Dendritic cell treated with granulocyte-macrophage colony-stimulating factor and Interleukin-4, amounts not matched to agents 40 ng/mL and 50 ng/mL, for 4 days (primary cell): ENCODE data around the gene SNX2.
A peak's percentile ranks its signal among the peaks of the same experiment; 100 is the strongest.

Experiments used
- H3K27ac Mint-ChIP-seq: one replicate; pipeline ENCODE4 v1.8.0; 2022; ENCODE audit warnings: mild to moderate bottlenecking, mixed read lengths
- H3K27me3 Mint-ChIP-seq: one replicate; pipeline ENCODE4 v1.8.0; 2022; ENCODE audit warnings: mild to moderate bottlenecking, mixed read lengths
- H3K36me3 Mint-ChIP-seq: one replicate; pipeline ENCODE4 v1.8.0; 2022; ENCODE audit warnings: low read depth, mixed read lengths
- H3K4me1 Mint-ChIP-seq: one replicate; pipeline ENCODE4 v1.8.0; 2022; ENCODE audit warnings: low read depth, mixed read lengths
- H3K4me3 Mint-ChIP-seq: one replicate; pipeline ENCODE4 v1.8.0; 2022; ENCODE audit warnings: mild to moderate bottlenecking, moderate library complexity, mixed read lengths
- H3K9me3 Mint-ChIP-seq: one replicate; pipeline ENCODE4 v1.8.0; 2022; ENCODE audit warnings: mixed read lengths
- intact Hi-C: fragments of 100-400 bp; cut with micrococcal nuclease; formaldehyde crosslinking; loops from one replicate; pipeline ENCODE4 v1.15.0; 2022

Gene SNX2, protein sequence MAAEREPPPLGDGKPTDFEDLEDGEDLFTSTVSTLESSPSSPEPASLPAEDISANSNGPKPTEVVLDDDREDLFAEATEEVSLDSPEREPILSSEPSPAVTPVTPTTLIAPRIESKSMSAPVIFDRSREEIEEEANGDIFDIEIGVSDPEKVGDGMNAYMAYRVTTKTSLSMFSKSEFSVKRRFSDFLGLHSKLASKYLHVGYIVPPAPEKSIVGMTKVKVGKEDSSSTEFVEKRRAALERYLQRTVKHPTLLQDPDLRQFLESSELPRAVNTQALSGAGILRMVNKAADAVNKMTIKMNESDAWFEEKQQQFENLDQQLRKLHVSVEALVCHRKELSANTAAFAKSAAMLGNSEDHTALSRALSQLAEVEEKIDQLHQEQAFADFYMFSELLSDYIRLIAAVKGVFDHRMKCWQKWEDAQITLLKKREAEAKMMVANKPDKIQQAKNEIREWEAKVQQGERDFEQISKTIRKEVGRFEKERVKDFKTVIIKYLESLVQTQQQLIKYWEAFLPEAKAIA

DNA sequence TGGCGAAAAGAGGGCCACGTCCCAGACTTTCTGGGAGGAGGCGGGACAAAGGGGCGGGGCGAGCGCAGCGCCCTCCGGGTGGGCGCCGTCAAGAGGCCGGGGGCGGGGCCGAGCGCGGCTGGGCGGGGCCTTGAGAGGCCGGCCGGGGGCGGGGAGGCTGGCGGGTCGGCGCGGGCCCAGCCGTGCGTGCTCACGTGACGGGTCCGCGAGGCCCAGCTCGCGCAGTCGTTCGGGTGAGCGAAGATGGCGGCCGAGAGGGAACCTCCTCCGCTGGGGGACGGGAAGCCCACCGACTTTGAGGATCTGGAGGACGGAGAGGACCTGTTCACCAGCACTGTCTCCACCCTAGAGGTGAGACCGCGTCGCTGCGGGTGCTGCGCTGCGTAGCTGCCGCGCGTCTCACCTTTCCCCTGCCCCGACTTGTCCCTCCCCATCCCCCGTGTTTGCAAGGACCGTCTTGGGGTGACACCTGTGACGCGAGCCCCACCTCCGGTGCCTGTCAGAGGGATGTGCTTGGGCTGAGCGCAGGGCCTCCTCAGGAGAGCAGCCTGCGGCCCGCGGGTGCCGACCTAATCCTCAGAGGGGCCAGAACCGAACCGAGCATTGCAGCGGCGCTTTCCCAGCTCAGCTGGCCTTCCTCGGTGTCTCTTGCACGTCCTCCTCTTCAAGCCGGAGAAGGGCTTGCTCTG lies at the start of gene SNX2:
Gene SNX2, plus strand, starts transcription at position 220 of the 689 bp plus-strand sequence. Its CDS starts 24 bp downstream, at position 244.
- peaks cover 52% of the 10 kb centered on the region for H3K4me1 Mint-ChIP-seq
- peaks cover 45% of the 10 kb centered on the region for H3K36me3 Mint-ChIP-seq
- peaks cover 2% of the 10 kb centered on the region for H3K27me3 Mint-ChIP-seq
- H3K9me3 Mint-ChIP-seq: peaks cover 5% of the 10 kb centered on the region
- intact Hi-C loops: loop anchor here (1.0 to 5.0 kb wide), 2 partner anchors 19 to 73 kb away; no protein-coding TSS in a partner anchor
- peak within 1 kb of the TSS; percentile 99 for H3K4me3 Mint-ChIP-seq
- H3K27ac Mint-ChIP-seq: peak within 1 kb of the TSS; percentile 100

- peaks cover 5% of the 10 kb centered on the region for H3K36me3 Mint-ChIP-seq
- H3K4me3 Mint-ChIP-seq: no peak overlapping the region
- peaks cover 9% of the 10 kb centered on the region for H3K9me3 Mint-ChIP-seq
- H3K27ac Mint-ChIP-seq: no peak overlapping the region
- H3K27me3 Mint-ChIP-seq: peaks cover 15% of the 10 kb centered on the region
- intact Hi-C loops: no loop called here
- peaks cover 48% of the 10 kb centered on the region for H3K4me1 Mint-ChIP-seq
Observed at GRCh38 chr5:122727112-122727541, 47.8 kb upstream of the SNX2 start.

DNA sequence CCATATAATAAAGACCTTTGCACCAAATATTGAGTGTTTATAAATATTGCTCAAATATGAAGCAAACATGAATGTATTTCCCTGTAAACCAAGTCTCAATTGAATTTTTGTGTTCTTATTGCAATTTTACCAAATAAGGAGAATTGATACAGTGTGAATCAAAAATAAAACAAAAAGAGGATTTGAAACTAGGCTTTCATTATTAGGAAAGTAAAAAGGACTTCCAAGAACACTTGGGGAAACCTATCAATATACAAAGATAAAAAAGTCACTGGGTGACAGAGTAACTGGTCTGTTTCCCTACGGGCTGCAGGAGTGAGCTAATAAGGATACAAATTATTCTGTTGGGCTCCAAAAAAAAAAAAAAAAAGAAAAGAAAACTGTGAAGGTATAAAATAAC lies 44.8 kb upstream of the SNX2 start:
- Mint-ChIP-seq H3K27me3 (peaks cover 15% of the 10 kb centered on the region), H3K36me3 (peaks cover 5% of the 10 kb centered on the region), H3K4me3 (no peak overlapping the region), H3K27ac (peak overlapping the region; percentile 61), H3K4me1 (peaks cover 33% of the 10 kb centered on the region), H3K9me3 (peaks cover 11% of the 10 kb centered on the region)
- intact Hi-C loops: no loop called here

- Mint-ChIP-seq H3K36me3 (peaks cover 5% of the 10 kb centered on the region), H3K9me3 (peaks cover 15% of the 10 kb centered on the region), H3K4me3 (no peak overlapping the region), H3K27ac (peak overlapping the region; percentile 61), H3K27me3 (peaks cover 15% of the 10 kb centered on the region), H3K4me1 (peaks cover 33% of the 10 kb centered on the region)
- intact Hi-C loops: no loop called here
Observed at GRCh38 chr5:122730456-122730855, 44.4 kb upstream of the SNX2 start.

- H3K36me3 Mint-ChIP-seq: no peaks in the 10 kb centered on the region
- H3K27ac Mint-ChIP-seq: peak overlapping the region; percentile 0
- peaks cover 31% of the 10 kb centered on the region for H3K4me1 Mint-ChIP-seq
- H3K4me3 Mint-ChIP-seq: no peak overlapping the region
- intact Hi-C loops: no loop called here
- peaks cover 9% of the 10 kb centered on the region for H3K9me3 Mint-ChIP-seq
- H3K27me3 Mint-ChIP-seq: peaks cover 1% of the 10 kb centered on the region
Observed at GRCh38 chr5:122736086-122736845, 38.6 kb upstream of the SNX2 start.

GRCh38 chr5:122738088-122738487 lies 36.8 kb upstream of the SNX2 start:
- Mint-ChIP-seq H3K27ac (peak overlapping the region; percentile 31), H3K4me3 (no peak overlapping the region), H3K4me1 (peaks cover 24% of the 10 kb centered on the region), H3K27me3 (no peaks in the 10 kb centered on the region), H3K9me3 (peaks cover 9% of the 10 kb centered on the region), H3K36me3 (no peaks in the 10 kb centered on the region)
- intact Hi-C loops: no loop called here

GRCh38 chr5:122741681-122742080 lies 33.2 kb upstream of the SNX2 start:
- no peak overlapping the region for H3K27ac Mint-ChIP-seq
- peaks cover 9% of the 10 kb centered on the region for H3K9me3 Mint-ChIP-seq
- H3K27me3 Mint-ChIP-seq: peaks cover 1% of the 10 kb centered on the region

GRCh38 chr5:122743261-122743660 lies 31.6 kb upstream of the SNX2 start:
- Mint-ChIP-seq H3K9me3 (peaks cover 9% of the 10 kb centered on the region), H3K4me3 (no peak overlapping the region), H3K36me3 (no peaks in the 10 kb centered on the region), H3K4me1 (peaks cover 8% of the 10 kb centered on the region), H3K27me3 (peaks cover 5% of the 10 kb centered on the region), H3K27ac (no peak overlapping the region)
- intact Hi-C loops: no loop called here

More at GRCh38 chr5:122741681-122742080, 33.2 kb upstream of the SNX2 start:
- intact Hi-C loops: no loop called here
- Mint-ChIP-seq H3K4me1 (peaks cover 12% of the 10 kb centered on the region), H3K36me3 (no peaks in the 10 kb centered on the region), H3K4me3 (no peak overlapping the region)

- H3K36me3 Mint-ChIP-seq: no peaks in the 10 kb centered on the region
- H3K4me3 Mint-ChIP-seq: no peak overlapping the region
Observed at GRCh38 chr5:122745597-122745996, 29.3 kb upstream of the SNX2 start.

DNA sequence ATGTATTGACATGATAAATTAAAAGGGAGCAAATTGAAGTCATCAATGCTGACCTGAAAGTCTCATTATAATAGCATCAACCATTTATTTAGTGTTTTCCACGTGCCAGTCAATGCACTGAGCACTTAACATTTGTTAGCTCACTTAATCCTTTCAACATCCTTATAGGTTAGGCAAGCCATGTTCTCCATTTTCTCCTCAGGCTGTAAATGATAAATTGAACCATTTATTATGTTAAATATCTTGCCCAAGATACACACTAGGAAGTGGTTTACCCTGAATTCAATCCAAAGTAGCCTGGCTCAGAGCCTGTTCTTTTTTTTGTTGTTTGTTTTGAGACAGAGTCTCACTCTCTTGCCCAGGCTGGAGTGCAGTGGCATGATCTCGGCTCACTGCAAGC lies 25.0 kb upstream of the SNX2 start:
- H3K4me3 Mint-ChIP-seq: no peak overlapping the region
- peaks cover 7% of the 10 kb centered on the region for H3K27me3 Mint-ChIP-seq
- intact Hi-C loops: no loop called here
- H3K4me1 Mint-ChIP-seq: peaks cover 15% of the 10 kb centered on the region
- peak overlapping the region; percentile 17 for H3K27ac Mint-ChIP-seq
- H3K9me3 Mint-ChIP-seq: peaks cover 9% of the 10 kb centered on the region
- no peaks in the 10 kb centered on the region for H3K36me3 Mint-ChIP-seq

More at GRCh38 chr5:122745597-122745996, 29.3 kb upstream of the SNX2 start:
- no peak overlapping the region for H3K27ac Mint-ChIP-seq
- peaks cover 9% of the 10 kb centered on the region for H3K9me3 Mint-ChIP-seq
- H3K27me3 Mint-ChIP-seq: peaks cover 7% of the 10 kb centered on the region
- no peaks in the 10 kb centered on the region for H3K4me1 Mint-ChIP-seq
- intact Hi-C loops: no loop called here

DNA sequence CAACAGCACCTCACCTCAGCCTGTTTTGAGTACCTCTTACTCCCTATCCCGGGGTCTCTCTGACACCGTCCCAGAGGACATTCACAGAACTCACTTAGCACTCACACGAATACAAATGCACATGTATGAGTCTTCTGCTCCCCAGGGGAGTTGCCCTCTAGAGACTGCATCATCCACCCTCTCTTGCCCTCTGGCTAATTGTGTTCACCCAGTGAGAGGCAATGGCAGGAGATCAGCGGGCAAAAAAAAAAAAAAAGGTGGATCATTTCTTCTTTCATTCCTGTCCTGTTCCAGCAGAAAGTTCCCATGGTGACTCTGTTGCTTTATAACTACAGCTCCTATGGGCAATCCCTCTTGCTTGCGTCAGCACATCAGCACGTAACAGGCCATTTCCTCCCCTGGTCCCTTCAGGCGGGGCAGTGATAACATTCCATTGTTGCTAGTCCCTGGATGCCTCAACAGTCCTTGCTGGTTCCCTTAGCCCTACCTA lies 23.5 kb upstream of the SNX2 start:
- intact Hi-C loops: no loop called here
- H3K27me3 Mint-ChIP-seq: peaks cover 7% of the 10 kb centered on the region
- no peaks in the 10 kb centered on the region for H3K36me3 Mint-ChIP-seq
- no peaks in the 10 kb centered on the region for H3K9me3 Mint-ChIP-seq
- peak overlapping the region; percentile 17 for H3K27ac Mint-ChIP-seq
- no peak overlapping the region for H3K4me3 Mint-ChIP-seq
- peaks cover 27% of the 10 kb centered on the region for H3K4me1 Mint-ChIP-seq

DNA sequence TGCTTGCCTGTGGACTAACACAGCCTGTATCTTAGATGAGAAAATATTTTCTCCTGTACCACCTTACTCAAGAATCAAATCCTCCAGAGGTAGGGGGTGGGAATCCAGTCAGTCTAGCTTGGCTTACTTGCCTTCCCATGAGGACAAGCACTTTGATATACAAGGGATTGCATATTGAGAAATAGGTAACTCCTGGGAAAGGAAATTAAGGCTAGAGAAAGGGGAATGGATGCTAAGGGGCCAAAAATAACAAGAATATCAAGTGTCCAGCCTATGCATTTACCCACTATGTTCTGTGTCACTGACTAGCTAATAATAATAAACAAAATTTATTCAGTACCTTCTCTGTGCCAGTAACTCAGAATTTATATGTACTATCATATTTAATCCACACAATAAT lies 21.4 kb upstream of the SNX2 start:
- Mint-ChIP-seq H3K27me3 (peaks cover 2% of the 10 kb centered on the region), H3K4me3 (no peak overlapping the region), H3K9me3 (no peaks in the 10 kb centered on the region), H3K36me3 (no peaks in the 10 kb centered on the region), H3K4me1 (peaks cover 43% of the 10 kb centered on the region), H3K27ac (peak overlapping the region; percentile 58)
- intact Hi-C loops: no loop called here

- Mint-ChIP-seq H3K4me1 (peaks cover 49% of the 10 kb centered on the region), H3K36me3 (no peaks in the 10 kb centered on the region), H3K9me3 (no peaks in the 10 kb centered on the region), H3K4me3 (peak overlapping the region; percentile 7), H3K27ac (peak overlapping the region; percentile 94), H3K27me3 (no peaks in the 10 kb centered on the region)
- intact Hi-C loops: loop anchor here (1.0 kb wide), 1 partner anchor 19 kb away; no protein-coding TSS in a partner anchor
Observed at GRCh38 chr5:122755783-122756182, 19.1 kb upstream of the SNX2 start.
